Measurements from ENCODE around the gene C17orf75.
A peak's percentile ranks its signal among the peaks of the same experiment; 100 is the strongest.
"Not testable (repeated sequence)": the region's sequence is repeated elsewhere in the genome, so short reads cannot be mapped to it uniquely, and the experiment has no call there.

Gene C17orf75

GRCh38 chr17:32342603-32343325 is 791 bp upstream of the C17orf75 start:
- DNase-seq, result no peak

GRCh38 chr17:32341141-32341856 is 674 bp downstream of the C17orf75 start:
- peak in 2 of 3 donors; percentile 16 to 39 for DNase-seq

- no peak for DNase-seq
Observed at GRCh38 chr17:32335687-32336086, 6.3 kb downstream of the C17orf75 start.

GRCh38 chr17:32335046-32335445 is 6.9 kb downstream of the C17orf75 start:
- DNase-seq, result no peak

GRCh38 chr17:32333187-32333586 is 8.8 kb downstream of the C17orf75 start:
- no peak for DNase-seq

- peak; percentile 26 to 73 (median 71) for DNase-seq
Observed at GRCh38 chr17:32331243-32332040, 10.5 kb downstream of the C17orf75 start.

- peak in 2 of 3 donors; percentile 52 to 64 for DNase-seq
Observed at GRCh38 chr17:32330147-32330546, 11.8 kb downstream of the C17orf75 start.

- no peak for DNase-seq
Observed at GRCh38 chr17:32327911-32328310, 14.1 kb downstream of the C17orf75 start.

GRCh38 chr17:32323811-32324491 is 18.0 kb downstream of the C17orf75 start:
- DNase-seq, result peak; percentile 56 to 76 (median 67)

GRCh38 chr17:32323046-32323445 is 18.9 kb downstream of the C17orf75 start:
- peak in 2 of 3 donors; percentile 30 to 32 for DNase-seq

- no peak for DNase-seq
Observed at GRCh38 chr17:32320847-32321246, 21.1 kb downstream of the C17orf75 start.

- DNase-seq, result not testable (repeated sequence)
Observed at GRCh38 chr17:32320080-32320479, 21.9 kb downstream of the C17orf75 start.

- DNase-seq, result peak; percentile 86 to 91 (median 89)
Observed at GRCh38 chr17:32319548-32319905, 22.4 kb downstream of the C17orf75 start.

- DNase-seq, result no peak
Observed at GRCh38 chr17:32318071-32318470, 23.9 kb downstream of the C17orf75 start.

GRCh38 chr17:32317353-32317752 is 24.6 kb downstream of the C17orf75 start:
- DNase-seq, result no peak

- DNase-seq, result not testable (repeated sequence)
Observed at GRCh38 chr17:32316653-32317052, 25.3 kb downstream of the C17orf75 start.

GRCh38 chr17:32315171-32315570 is 26.8 kb downstream of the C17orf75 start:
- DNase-seq, result no peak

GRCh38 chr17:32314636-32315035 is 27.3 kb downstream of the C17orf75 start:
- DNase-seq, result no peak

GRCh38 chr17:32311028-32311536 is 30.9 kb downstream of the C17orf75 start:
- DNase-seq, result no peak

GRCh38 chr17:32307658-32308057 is 34.3 kb downstream of the C17orf75 start:
- no peak for DNase-seq

- DNase-seq, result no peak
Observed at GRCh38 chr17:32305049-32305448, 36.9 kb downstream of the C17orf75 start.

- DNase-seq, result no peak
Observed at GRCh38 chr17:32303781-32304288, 38.1 kb downstream of the C17orf75 start.
